Measurements from ENCODE around the gene WBP2. TPM values are rescaled to one million over a fixed set of nuclear protein-coding genes. Genes with fewer than 3 reads are reported as not detected.

Gene WBP2
- total and polyA plus RNA-seq, 9 of the 15 experiments (the other 6 are each of a cell fraction or from before 2014, with no cell fraction given): 2.2 to 74.3 (median 20.0) TPM

- TF ChIP-seq REST (IDR thresholded peaks at IDR 0.05; ENCODE audit: borderline replicate concordance) (peak; percentile 84), REST (CRISPR knock-in tag; IDR thresholded peaks at IDR 0.05; ENCODE audit: low read depth) (no peak), RBFOX2 (IDR thresholded peaks at IDR 0.05; ENCODE audit: low read depth, low read length) (peak; percentile 73), HDAC1 (IDR thresholded peaks at IDR 0.05) (peak in 1 of 2 experiments; percentile 74; a peak in 2 of 4 replicates), CTBP1 (IDR thresholded peaks at IDR 0.05; ENCODE audit: borderline replicate concordance) (peak; percentile 96), SOX6 (IDR thresholded peaks at IDR 0.05) (peak; percentile 78), EGR1 (conservative IDR thresholded peaks at IDR 0.05) (no peak), TFAP4 (CRISPR knock-in tag; IDR thresholded peaks at IDR 0.05; ENCODE audit: borderline replicate concordance) (peak; percentile 97), PKNOX1 (IDR thresholded peaks at IDR 0.05) (peak; percentile 94), CC2D1A (IDR thresholded peaks at IDR 0.05) (0 out of 2 replicates have a peak, but pooled peaks have one; percentile 27), TAL1 (IDR thresholded peaks at IDR 0.05) (peak; percentile 10; the same call in 1 of the 2 replicates), ARID1B (IDR thresholded peaks at IDR 0.05) (peak; percentile 61), THAP12 (CRISPR knock-in tag; IDR thresholded peaks at IDR 0.05) (peak; percentile 67; the same call in 1 of the 2 replicates), ZNF740 (CRISPR knock-in tag; IDR thresholded peaks at IDR 0.05) (peak; percentile 73; the same call in 1 of the 2 replicates), ZNF740 (tag; IDR thresholded peaks at IDR 0.05) (no peak)
Measured at GRCh38 chr17:75845058-75845711, 9.9 kb downstream of the WBP2 start (continued).

Measured in K562 (cell line).